ENCODE measurements around the gene NCBP3. TPM values are rescaled to one million over a fixed set of nuclear protein-coding genes. Genes with fewer than 3 reads are reported as not detected.

NCBP3 gene
- total and polyA plus RNA-seq, 2 of the 8 experiments (the other 6 are each of a cell fraction or from before 2014, with no cell fraction given), result 19.6 to 46.1 TPM

GRCh38 chr17:3870871-3871306 is 24.8 kb upstream of the NCBP3 start (continued):
- TF ChIP-seq SIRT6 (IDR thresholded peaks at IDR 0.05; ENCODE audit: low read length), result no peak
- TF ChIP-seq YY1 (IDR thresholded peaks at IDR 0.05; ENCODE audit: low read depth, low read length), result no peak
